NCI-H1417 treated with DMSO at 0.1 percent for 48 hours (cell line): ENCODE measurements around the gene ADGRF5.

ENCODE experiments used
- DNase-seq: peaks from one replicate; lab custom pipeline; 2025; lab: John Stamatoyannopoulos, UW

The ADGRF5 gene

DNA sequence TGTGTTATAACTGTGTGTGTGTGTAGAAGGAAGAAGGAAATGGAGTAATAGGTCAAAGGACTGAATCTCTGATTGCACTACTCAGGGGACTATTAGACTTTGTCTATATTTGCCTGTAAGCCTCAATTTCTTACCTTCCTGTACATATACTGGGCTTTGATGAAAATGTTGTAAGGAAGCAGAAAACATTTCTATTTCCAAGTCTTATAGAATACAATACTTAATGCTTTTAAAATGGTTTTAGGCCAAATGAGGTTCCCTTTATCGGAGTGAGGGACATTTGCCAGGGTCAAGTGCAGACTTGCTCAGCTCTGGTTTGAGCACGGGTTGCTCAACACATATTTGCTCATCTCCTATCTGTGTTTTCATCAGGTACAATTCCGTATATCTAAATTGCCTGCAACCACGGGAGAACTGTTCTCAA lies 100.3 kb downstream of the ADGRF5 start:
- no peak for DNase-seq

- no peak for DNase-seq
Measured at GRCh38 chr6:46819561-46819960, 102.2 kb downstream of the ADGRF5 start.

DNA sequence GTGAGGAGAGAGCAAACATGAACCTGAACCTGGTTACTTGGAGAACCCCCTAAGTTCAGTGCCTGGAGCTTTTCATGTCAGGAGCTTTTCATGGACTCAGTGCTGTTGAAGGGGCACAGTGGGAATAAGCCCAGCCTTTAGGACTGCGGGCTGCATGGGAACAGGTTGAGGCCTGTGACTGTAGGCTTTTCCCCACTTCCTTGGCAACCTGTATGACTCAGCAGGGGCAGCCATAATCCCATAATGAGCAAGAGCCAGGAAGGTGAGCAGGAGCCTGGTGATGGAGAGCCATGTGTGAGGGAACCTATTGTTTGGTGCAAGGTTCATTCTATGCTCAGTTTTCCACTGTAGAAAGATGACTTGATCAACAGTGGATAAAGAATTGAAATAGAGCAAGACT lies 105.1 kb downstream of the ADGRF5 start:
- no peak for DNase-seq

- DNase-seq = no peak
Measured at GRCh38 chr6:46815130-46815529, 106.6 kb downstream of the ADGRF5 start.

- DNase-seq = no peak
Measured at GRCh38 chr6:46808806-46809205, 112.9 kb downstream of the ADGRF5 start.
